Endometrial microvascular endothelial cells (primary cell): Measurements from ENCODE around the gene ADGRB3. TPM values are rescaled to one million over a fixed set of nuclear protein-coding genes. Genes with fewer than 3 reads are reported as not detected.

ENCODE experiments used
- in situ Hi-C: cut with HindIII; loops from 2 replicates; pipeline ENCODE4 v1.10.0; 2017; ENCODE audit warnings: low sequenced_read_pairs, low pct_unique_long_range_greater_than_20kb; ENCODE audit errors: inconsistent ontology term
- total RNA-seq: library from RNA; depleted of rRNA; stranded (reverse); fragments of >200 nt; gene quantifications from one replicate; pipeline ENCODE4 v1.2.3, GENCODE V29; 2015; ENCODE audit errors: inconsistent ontology term

The ADGRB3 gene
- total RNA-seq, 1 donor from 2014 or later, result not detected

DNA sequence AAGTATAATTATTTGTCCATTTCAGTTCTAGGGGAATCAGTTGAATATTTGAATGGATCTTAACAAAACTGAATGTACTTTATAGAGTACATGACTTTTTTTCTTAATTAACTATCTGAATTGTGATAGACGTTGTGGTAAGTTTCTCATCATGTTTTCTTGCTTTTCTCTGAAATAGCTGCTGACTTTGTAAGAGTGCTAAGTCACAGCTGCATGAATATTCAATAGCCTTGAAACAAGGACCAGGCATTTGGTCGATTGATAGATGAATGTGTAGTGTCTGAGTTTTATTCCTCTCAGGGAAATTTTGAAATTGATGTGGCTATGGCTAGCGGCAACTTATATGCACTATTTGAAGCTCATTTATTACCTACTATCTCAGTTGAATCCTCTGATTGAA is 56.0 kb downstream of the ADGRB3 start:
- in situ Hi-C loops, result no loop called here

DNA sequence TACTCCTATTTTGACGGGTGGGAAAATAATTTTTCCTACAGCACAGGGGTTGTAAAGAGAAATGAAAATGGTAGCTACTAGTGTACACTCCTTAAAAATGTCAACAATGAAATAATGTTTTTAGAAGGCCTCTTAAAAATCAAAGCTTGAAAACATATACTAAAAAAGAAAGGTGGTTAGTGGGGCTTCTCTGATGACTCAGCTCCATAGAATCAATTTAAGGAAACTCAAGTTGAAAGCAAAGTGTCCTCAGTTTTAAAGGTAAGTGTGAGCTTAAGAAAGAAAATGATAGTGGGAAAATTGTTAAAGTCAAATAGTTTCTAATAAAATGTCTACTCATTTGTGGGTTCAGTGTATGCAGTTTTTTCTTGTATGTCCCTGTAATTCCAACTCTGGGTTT is 58.2 kb downstream of the ADGRB3 start:
- in situ Hi-C loops, result no loop called here

DNA sequence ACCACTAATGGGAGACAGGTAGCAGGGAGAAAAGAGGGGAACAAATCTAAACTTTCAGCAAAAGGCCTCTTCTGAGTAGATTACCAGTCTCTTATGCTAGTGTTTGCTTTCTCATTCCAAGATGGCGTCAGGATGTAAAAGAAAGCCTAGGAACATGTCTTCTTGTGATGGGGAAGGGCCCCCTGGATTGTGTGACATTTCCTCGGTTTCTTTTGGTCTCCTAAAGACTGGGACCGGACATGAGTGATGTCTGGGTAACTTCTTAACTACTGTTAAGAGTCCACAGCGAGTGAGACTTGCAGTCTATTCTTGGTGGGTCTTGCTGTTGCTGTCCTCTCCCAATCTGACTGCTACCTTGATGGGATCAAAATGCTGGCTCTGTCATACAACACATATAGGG is 60.3 kb downstream of the ADGRB3 start:
- in situ Hi-C loops, result no loop called here

DNA sequence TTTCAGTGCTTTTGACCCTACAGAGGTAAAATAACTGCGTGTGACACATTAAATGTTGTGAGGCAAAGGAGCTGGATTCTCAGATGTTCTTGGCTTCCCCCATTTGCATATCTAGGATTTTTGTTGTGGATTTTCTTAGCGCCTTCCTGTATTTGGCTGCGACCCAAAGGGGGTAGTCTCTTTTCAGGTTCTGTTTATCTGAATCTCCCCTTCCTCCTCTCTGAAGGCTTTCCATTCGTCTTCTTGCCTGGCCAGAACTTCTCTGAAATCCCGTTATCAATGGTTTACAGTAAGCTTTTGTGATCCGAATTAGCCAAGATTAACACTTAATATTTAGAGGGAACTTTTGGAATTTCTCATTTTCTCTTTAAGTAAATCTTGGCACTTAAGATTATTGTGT is 60.8 kb downstream of the ADGRB3 start:
- in situ Hi-C loops, result no loop called here

DNA sequence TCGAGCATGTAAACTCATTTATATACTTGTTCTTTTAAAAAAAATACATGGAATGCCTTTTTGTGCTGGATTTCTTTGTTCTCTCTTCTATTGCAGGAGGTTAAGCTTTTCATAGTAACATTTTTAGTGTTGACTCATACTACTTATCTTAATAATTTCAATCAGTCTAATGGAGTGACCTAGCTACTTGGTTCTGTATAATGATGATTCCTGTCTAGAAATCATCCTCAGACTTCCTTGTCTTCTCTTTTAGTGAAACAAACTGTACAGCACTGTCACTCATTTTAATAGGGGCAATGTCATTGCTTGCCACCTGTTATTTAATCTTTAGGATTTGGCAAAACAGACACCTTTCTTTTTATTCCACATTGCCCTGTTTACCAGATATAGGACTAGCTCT is 62.3 kb downstream of the ADGRB3 start:
- in situ Hi-C loops, result no loop called here

DNA sequence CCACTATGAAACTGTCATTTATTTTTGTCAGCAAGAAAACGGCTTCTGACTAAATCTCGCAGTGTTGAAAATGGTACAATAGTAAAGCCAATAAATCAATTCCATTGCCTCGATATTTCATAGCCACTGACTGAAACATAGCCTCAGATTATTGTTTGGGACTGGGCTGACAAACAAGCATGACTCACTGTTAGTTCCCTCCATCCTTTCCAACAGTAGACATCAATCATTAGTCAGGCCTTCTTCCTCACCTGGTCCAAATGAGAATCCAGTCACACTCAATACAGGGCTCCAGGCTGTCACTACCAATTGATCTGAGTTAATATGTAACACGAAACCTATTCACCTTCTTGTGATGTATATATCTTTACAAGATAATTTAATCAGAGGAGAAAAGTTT is 66.1 kb downstream of the ADGRB3 start:
- in situ Hi-C loops, result no loop called here

DNA sequence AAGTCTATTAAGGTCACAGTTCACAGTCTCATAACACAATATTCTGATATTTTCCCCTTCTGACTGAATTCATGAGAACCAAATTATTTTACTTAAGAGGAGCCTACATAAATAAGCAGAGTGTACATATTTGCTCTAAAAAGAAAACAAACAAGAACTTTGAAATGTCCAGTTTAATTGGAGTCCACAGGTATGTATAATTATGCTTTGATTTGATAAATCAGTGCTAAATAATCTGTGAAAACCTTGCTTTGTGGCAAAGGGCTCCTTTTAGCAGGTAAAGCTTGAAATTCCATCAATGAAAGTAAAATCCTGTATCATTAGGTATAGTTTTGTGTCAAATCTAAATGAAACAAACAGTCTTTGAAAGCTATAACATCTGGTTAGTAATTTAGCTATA is 69.4 kb downstream of the ADGRB3 start:
- in situ Hi-C loops, result no loop called here

DNA sequence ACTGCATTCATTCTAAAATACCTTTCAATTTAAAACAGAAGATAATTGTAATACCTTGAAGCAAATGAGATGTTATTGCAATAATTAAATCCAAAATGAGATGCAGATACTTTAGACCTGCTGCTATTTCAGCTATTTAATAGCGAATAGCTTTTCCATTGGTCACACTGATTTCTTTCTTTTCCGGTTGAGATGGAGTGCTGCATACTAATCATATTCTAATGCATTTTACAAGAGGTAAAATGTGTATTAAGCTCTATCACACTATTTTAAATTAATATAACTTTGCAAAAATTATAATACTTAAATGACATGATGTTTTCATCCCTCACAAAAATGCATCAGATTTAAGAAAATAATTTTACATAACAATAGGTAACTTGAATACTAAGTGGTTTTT is 74.0 kb downstream of the ADGRB3 start:
- in situ Hi-C loops, result no loop called here

DNA sequence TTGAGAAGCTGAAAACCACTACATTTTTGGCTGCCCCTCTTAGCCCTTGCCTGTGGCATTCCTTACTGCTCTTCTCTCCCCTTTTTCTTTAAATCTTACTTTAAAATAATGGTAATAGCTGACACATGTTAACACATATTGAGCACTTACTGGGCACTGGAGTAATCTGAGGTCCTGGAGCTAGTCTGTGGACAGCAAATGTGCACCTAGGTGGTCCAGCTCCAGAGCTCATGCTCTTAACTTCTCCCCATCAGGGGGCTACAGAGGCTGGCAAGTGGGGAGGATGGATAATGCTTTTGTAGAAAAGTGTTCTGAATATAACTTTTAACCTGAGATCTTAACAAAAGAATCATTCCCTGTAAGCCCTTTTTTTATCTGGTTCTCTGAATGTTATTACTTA is 74.8 kb downstream of the ADGRB3 start:
- in situ Hi-C loops, result no loop called here

DNA sequence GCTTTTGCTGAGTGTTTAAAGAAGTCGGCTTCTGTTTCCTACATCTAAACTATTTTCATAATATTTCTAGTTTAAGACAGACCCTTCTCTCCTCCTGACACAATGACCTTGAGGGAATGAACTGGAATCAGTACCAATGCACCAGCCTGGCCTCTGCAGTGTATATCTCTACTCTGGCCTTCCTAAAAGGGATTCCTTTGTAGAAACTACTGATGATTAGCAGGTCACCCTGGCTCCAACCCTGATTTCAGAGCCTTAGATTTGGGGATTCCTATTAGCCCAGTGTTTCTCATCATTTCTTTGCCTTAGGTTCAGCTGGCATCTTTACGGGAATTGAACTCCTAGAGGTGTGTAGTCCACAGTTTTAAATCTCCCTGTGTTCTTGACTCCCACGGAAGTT is 75.4 kb downstream of the ADGRB3 start:
- in situ Hi-C loops, result no loop called here

DNA sequence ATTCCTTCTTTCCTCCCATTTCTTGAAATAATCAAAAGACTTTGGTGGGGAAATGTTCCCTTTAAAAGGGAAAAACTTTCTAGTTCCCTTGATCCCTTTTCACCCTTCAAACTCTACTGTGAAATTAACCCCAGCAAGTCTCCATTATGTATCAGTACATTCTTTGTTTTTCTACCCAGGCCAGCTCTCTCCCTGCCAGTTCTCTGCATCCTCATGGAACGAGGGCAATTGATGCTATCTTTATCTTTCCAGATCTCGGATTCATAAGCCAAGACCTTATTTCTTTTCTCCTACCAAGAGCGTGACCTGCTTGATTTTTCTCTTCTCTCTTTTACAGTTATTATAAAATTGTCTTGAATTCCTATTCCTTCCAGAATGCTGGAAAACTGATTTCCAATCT is 75.8 kb downstream of the ADGRB3 start:
- in situ Hi-C loops, result no loop called here

DNA sequence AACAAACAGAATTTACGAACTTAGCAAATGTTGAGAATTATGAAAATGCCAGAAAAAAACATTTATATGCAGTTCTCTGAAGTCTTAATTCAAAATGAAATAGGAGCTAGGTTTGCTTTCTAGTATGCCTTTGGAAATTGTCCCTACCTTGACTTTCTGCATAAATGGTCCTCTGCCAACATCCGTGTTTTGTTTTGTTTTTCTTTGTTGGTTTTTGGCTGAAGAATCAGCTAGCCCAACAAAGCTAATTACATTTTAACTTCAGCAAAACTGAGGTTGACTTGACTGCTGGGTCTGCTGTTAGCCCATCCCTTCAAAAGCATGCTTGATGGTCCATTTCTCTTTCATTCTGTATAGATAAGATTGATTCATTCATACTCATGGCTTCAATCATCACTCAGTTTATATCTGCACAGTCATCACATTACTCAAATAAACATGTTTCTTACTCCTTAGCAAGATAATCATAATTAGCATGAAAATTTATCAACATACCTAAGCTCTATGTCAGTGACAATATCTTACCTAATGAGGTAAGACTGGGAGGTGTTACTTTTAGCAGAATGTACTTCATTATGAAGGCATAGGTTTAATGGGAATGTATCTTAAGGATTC is 76.4 kb downstream of the ADGRB3 start:
- in situ Hi-C loops, result no loop called here

DNA sequence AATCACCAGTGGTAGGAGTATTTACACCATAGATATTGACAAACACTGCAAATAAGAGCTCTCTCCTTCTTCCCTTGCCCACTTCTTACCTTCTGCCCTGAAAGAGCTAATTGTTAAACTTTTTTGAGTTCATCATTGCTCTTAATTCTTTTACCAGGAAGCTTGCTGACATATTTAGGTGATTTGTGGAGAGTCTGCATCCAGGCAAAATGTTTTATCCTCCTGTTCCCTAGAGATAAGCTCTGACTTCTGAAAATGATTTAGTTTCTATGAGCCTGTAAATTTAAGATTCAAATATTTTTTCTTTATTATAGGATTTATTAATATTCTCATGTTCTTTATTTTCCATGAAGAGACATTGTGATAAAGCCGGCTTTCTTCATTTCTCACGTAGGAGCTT is 81.5 kb downstream of the ADGRB3 start:
- in situ Hi-C loops, result no loop called here

DNA sequence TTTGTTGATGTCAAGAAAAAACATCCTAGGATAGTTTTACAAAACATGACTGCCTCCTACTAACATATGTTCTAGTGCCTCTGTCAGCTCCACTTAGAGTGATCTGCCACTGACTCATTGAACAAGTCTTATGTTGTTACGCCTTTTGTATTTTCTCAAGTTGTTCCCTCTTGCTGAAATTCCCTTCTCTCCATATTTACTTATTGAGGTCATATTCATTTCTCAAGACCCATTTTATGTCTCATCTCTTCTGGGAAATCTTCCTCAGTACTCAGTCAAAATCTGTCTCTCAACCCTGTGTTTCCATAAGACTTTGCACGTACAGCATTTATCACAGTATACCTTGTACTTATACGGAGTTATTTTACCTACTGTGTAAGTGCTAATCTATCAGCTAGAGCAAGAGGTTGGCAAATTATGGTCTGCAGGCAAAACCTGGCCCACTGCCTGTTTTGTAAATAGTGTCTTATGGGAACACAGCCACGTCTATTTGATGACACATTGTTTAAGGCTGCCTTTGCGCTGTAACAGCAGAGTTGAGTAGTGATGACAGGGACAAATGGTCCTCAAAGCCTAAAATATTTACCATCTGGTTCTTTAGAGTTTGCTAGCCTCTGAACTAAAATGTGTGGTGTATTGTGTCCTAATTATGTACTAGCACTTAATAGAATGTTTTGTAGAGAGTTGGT is 83.4 kb downstream of the ADGRB3 start:
- in situ Hi-C loops, result no loop called here

DNA sequence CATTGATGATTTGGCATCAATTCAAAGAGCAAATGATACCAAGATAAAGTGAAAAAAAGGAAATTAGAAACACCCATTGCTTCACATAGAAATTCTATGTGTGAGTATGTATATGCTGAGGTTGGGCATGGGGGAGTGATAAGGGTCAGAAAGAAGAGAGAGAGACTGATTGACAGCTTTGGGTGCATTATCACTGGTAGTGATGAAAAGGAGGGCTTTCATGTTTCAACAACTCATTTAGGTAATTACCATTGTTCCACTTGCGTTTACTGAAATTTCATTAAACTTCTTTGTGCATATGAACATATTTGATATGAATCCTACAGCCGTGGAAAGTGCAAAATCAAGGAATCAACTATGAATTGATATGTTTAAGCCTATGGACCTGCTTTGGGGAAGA is 84.7 kb downstream of the ADGRB3 start:
- in situ Hi-C loops, result no loop called here

DNA sequence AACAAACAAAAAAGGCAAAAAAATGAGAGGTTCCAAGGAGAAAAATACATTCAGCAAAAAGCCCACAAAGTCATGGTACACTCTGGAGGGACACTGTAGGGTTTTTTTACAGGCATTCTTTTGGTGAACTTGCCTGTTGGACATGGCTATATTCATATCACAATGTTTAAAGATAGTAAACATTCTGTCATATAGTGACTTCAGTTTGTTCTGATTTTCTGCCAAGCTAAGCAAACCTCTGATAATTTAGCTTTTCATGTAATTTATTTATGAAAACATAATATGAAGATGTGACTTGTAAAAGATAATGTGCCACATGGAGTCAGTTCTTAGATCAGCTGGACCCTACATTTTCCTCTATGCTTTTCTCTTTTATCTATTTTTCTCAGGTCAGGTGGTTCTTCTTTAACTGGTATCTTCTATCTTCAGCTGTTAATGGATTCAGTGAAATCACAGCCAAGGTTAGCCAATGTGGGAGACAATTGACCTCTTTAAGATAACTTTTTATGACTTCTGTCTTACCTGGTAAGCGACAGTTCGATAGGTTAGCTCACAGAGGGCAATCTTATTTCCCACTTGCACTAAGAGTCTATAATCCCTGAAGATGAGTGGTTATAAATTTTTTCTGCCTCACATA is 87.9 kb downstream of the ADGRB3 start:
- in situ Hi-C loops, result no loop called here

DNA sequence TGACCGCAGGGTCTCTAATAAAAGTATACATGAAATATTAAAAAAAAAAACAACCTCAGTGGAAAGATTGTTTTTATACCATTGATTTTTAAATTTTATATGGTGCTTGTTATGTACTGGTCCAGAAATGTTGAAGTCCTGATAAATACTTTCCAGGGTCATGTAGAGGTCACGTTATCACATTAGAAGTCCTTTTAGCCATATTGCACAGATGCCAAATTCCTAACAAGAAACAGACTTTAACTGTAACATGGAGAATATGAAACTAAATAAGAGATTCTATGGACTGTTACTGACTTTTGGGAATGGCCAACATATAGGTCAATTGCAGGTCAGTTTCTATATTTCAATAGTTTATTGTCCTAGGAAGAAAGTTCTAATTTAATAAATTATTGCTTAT is 89.0 kb downstream of the ADGRB3 start:
- in situ Hi-C loops, result no loop called here

DNA sequence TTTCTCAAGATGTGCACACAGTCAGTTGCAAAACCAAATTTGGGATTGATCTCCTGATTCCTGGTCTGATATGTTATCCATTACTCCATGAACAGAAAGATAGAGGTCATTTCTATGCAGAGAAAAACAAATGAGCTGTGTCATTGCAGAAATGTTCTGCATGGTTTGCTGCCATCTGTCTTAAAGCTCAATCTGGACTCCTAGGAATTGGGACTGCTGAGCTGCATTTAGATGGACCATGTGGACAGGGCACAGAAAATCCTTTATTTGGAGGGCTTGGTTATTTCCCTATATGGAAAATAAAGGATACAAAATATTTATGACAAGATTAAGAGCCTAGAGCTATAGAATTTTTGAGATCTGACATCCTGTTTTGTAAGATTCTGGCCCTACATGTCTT is 91.3 kb downstream of the ADGRB3 start:
- in situ Hi-C loops, result no loop called here

DNA sequence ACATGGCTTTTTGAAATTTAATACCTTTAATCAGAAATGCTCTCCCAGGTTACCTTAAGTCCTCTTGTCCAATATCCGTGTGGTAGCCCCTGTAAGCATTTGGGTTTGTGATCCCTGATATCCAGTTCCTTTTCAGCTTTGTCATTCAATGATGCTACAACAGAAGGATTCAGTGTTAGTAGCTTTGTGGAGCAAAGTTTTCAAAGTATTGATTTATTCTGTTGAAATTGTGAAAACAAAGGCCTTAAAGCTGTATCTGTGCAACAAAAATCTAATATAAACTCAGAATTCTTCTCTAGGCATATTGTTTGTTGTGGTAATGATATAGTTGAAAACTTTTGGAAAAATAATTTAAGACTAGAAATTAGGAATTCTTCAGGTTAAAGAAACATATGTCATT is 91.9 kb downstream of the ADGRB3 start:
- in situ Hi-C loops, result no loop called here

DNA sequence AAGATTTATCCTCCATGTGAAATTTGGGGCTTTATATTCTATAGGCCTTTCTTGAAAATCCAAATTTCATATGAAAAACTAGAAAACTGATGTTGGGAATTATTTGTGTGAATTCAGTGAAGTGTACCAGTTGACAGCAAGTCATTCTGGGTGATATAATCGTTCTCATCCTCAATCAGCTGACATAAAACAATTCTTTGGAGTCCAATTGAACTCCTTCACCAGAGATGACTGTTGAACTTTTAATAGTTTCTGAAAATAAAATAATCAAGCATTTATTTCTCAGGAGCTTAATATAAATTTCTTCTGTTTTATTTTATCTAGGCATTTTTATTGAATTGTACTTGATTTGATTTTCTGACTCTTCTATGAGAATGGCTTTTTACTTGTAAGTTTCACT is 92.6 kb downstream of the ADGRB3 start:
- in situ Hi-C loops, result no loop called here
